Ovary (tissue), 9 donors: ENCODE results near the gene FOXI1. TPM values are rescaled to one million over a fixed set of nuclear protein-coding genes. Genes with fewer than 3 reads are reported as not detected.
A peak's percentile ranks its signal among the peaks of the same experiment; 100 is the strongest.

Source experiments
- DNase-seq, 5 donors: peaks; one replicate each; pipeline ENCODE4 v3.0.0-alpha.2; 2019 to 2020
- H3K27ac ChIP-seq, 2 donors: fragments of 200-600 bp; one replicate each; pipeline versions ENCODE4 v1.5.1 to v1.8.0; 2019 to 2022
- H3K27me3 ChIP-seq: fragments of 200-600 bp; one replicate; pipeline ENCODE4 v1.8.0; 2022
- H3K36me3 ChIP-seq: fragments of 200-600 bp; sonication (generic); one replicate; pipeline ENCODE4 v1.5.1; 2019
- H3K4me1 ChIP-seq: one replicate; pipeline ENCODE4 v1.8.1; 2013; ENCODE audit warnings: mild to moderate bottlenecking, moderate library complexity; ENCODE audit not compliant: insufficient read depth
- H3K4me3 ChIP-seq: fragments of 200-600 bp; sonication (generic); one replicate; pipeline ENCODE4 v1.5.1; 2017
- H3K9me3 ChIP-seq, 2 donors: fragments of 200-600 bp in 1 of 2; sonication (generic) in 1 of 2; one replicate each; pipeline versions ENCODE4 v1.5.1 to v1.8.1; 2013 to 2019; ENCODE audit warnings: mild to moderate bottlenecking in 1 of 2, moderate library complexity in 1 of 2
- EP300 ChIP-seq: sonication (generic); formaldehyde crosslinking; IDR thresholded peaks from one replicate; pipeline ENCODE4 v1.6.1; 2017; ENCODE audit warnings: antibody characterized with exemption
- POLR2A ChIP-seq: fragments of 450-650 bp; IDR thresholded peaks from one replicate; pipeline ENCODE4 v1.6.1; 2017; ENCODE audit warnings: antibody characterized with exemption, mild to moderate bottlenecking, moderate library complexity
- WGBS, 3 donors: extraction: QIAGEN DNeasy Blood & Tissue Kit in 1 of 3; methylation state at CpG; one replicate each; pipeline versions ENCODE4 v1.1.5 to v1.1.7; 2013 to 2017; 5-methylcytosine and 5-hydroxymethylcytosine counted together
- intact Hi-C, 4 donors: fragments of 100-400 bp; cut with DNase I; formaldehyde crosslinking; loops; one replicate each; pipeline versions ENCODE4 v1.11.0 to v1.15.1; 2022 to 2023
- polyA plus RNA-seq, 2 donors: library from polyadenylated mRNA; stranded (reverse); fragments of 200-250 nt in 1 of 2; fragments of 350-450 nt in 1 of 2; fragmentation: Illumina TruSeq in 1 of 2; extraction: RNeasy Lipid Tissue Mini Kit (QIAGEN cat#74804) in 1 of 2; gene quantifications; one replicate each; pipeline ENCODE4 v1.2.3, GENCODE V29; 2013 to 2014
- total RNA-seq, 7 donors: library from RNA; depleted of rRNA in 2 of 7; stranded (reverse); fragments of >200 nt in 2 of 7; fragmentation: NEBNext Ultra II Directional in 3 of 7; extraction: Animal tissue kit (Norgen Biotek cat#: 25700) in 3 of 7; gene quantifications; one replicate each; pipeline versions ENCODE4 v1.1.0 to v1.2.4, GENCODE V29; 2016 to 2023
- TF ChIP-seq, protein P1 (sequence below), 3 donors: fragments of 450-650 bp in 2 of 3; fragments of 200-600 bp in 1 of 3; IDR thresholded peaks; one replicate each; pipeline versions ENCODE4 v1.5.1 to v1.8.0; 2016 to 2022; ENCODE audit warnings: antibody characterized with exemption in 3 of 3, mild to moderate bottlenecking in 1 of 3
- donor health status: DM: no; HTN: no; CAD: no; lungs with moderate emphysema.
- donor health status: DM: no; HTN: no; CAD: no.
- donor health status: Bipolar disorder and iron deficiency.
- donor health status: DM: yes; HTN: yes; CAD: no.
- donor health status: DM: no; HTN: no; CAD: no.
- donor health status: DM: yes; HTN: yes; CAD: no.

Gene FOXI1
- total and polyA plus RNA-seq, 9 donors = not detected

GRCh38 chr5:170149206-170149515 is 43.5 kb downstream of the FOXI1 start:
- 92 to 97% (median 96%) methylated on average over 7 of the region's 7 CpGs for WGBS, 3 donors

GRCh38 chr5:170150713-170151096 is 45.0 kb downstream of the FOXI1 start:
- Histone ChIP-seq H3K36me3 (no peaks in the 10 kb centered on the region), H3K27ac (no peak overlapping the region), H3K27me3 (no peaks in the 10 kb centered on the region), H3K4me3 (no peak overlapping the region), H3K9me3 (no peaks in the 10 kb centered on the region), H3K4me1 (peaks cover 4% of the 10 kb centered on the region)
- no peak for DNase-seq
- intact Hi-C loops = no loop called here
- 61 to 69% (median 62%) methylated on average over 5 of the region's 5 CpGs for WGBS, 3 donors
- TF ChIP-seq POLR2A = no peak
- TF ChIP-seq, protein P1, sequence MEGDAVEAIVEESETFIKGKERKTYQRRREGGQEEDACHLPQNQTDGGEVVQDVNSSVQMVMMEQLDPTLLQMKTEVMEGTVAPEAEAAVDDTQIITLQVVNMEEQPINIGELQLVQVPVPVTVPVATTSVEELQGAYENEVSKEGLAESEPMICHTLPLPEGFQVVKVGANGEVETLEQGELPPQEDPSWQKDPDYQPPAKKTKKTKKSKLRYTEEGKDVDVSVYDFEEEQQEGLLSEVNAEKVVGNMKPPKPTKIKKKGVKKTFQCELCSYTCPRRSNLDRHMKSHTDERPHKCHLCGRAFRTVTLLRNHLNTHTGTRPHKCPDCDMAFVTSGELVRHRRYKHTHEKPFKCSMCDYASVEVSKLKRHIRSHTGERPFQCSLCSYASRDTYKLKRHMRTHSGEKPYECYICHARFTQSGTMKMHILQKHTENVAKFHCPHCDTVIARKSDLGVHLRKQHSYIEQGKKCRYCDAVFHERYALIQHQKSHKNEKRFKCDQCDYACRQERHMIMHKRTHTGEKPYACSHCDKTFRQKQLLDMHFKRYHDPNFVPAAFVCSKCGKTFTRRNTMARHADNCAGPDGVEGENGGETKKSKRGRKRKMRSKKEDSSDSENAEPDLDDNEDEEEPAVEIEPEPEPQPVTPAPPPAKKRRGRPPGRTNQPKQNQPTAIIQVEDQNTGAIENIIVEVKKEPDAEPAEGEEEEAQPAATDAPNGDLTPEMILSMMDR (IDR thresholded peaks at IDR 0.05) = no peak
- TF ChIP-seq EP300 = no peak

More at GRCh38 chr5:170149206-170149515, 43.5 kb downstream of the FOXI1 start:
- peaks cover 4% of the 10 kb centered on the region for H3K4me1 ChIP-seq
- H3K27me3 ChIP-seq = no peaks in the 10 kb centered on the region
- no peak for DNase-seq
- TF ChIP-seq EP300 = no peak
- no peak for TF ChIP-seq POLR2A
- TF ChIP-seq, protein P1 (IDR thresholded peaks at IDR 0.05) = no peak
- no peaks in the 10 kb centered on the region for H3K9me3 ChIP-seq
- H3K27ac ChIP-seq = no peak overlapping the region
- H3K36me3 ChIP-seq = no peaks in the 10 kb centered on the region
- H3K4me3 ChIP-seq = no peak overlapping the region
- intact Hi-C loops = no loop called here

DNA sequence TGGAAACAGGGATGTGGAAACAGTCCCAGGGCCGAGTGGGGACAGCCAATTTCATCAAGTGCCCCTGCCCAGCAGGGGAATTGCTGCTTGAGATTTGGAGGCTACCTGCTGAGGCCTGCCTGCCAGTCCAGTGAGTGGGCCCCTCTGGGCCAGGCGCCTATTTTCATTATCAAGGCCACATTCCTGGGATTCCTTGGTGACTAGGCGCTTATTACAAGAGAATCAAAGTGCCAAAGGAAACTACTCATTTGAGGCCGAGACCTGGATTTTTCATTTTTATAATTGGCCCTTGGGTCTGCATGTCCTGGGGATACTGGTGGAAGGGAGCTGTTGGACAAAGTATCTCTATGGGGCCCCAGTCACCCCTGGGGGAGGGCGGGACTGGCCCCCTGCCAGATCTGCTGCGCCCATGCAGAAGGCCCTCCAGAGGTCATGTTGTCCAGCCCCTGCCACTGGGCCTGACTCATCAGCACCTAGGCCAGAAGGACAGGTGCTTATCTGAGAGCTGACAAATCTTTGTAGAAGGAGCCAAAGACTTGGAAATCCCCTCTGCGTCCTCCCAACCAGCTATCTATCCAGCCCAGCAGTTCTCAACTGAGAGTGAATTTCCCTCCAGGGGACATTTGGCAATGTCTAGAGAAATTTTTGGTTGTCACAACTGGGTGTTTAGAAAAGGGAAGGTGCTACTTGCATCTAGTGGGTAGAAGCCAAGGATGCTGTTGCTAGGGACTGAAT is 45.6 kb downstream of the FOXI1 start:
- H3K27me3 ChIP-seq = no peaks in the 10 kb centered on the region
- TF ChIP-seq POLR2A (no peak), EP300 (no peak)
- TF ChIP-seq, protein P1 (IDR thresholded peaks at IDR 0.05) = no peak
- WGBS, 3 donors = 13 to 22% (median 21%) methylated on average over 7 of the region's 7 CpGs
- no peaks in the 10 kb centered on the region for H3K9me3 ChIP-seq
- peak in 1 of 5 donors; percentile 42 for DNase-seq
- peaks cover 4% of the 10 kb centered on the region for H3K4me1 ChIP-seq
- intact Hi-C loops = no loop called here
- no peak overlapping the region for H3K27ac ChIP-seq
- no peak overlapping the region for H3K4me3 ChIP-seq
- H3K36me3 ChIP-seq = no peaks in the 10 kb centered on the region

GRCh38 chr5:170152767-170153166 is 47.1 kb downstream of the FOXI1 start:
- H3K4me1 ChIP-seq = peaks cover 4% of the 10 kb centered on the region
- no peak for DNase-seq
- H3K4me3 ChIP-seq = no peak overlapping the region
- WGBS, 3 donors = 93 to 100% (median 98%) methylated on average over 3 of the region's 3 CpGs
- H3K9me3 ChIP-seq = no peaks in the 10 kb centered on the region
- no peaks in the 10 kb centered on the region for H3K36me3 ChIP-seq
- H3K27me3 ChIP-seq = no peaks in the 10 kb centered on the region
- intact Hi-C loops = no loop called here
- no peak overlapping the region for H3K27ac ChIP-seq
- TF ChIP-seq, protein P1 (IDR thresholded peaks at IDR 0.05) = no peak
- TF ChIP-seq EP300 (no peak), POLR2A (no peak)
